A673 (cell line): ENCODE measurements around the gene PROC.

ENCODE experiments used
- EZH2 ChIP-seq: fragments of 200-600 bp; sonication (generic); IDR thresholded peaks from 2 replicates; pipeline ENCODE4 v1.6.1; 2017; ENCODE audit warnings: borderline replicate concordance, low read depth, mild to moderate bottlenecking, mixed read lengths, antibody characterized with exemption, low read length; ENCODE audit not compliant: poor library complexity, severe bottlenecking
- TF ChIP-seq, protein P1 (sequence below): fragments of 300-800, 200-600 bp; sonication (generic); conservative IDR thresholded peaks from 2 replicates; pipeline ENCODE4 v1.5.1; 2017; ENCODE audit warnings: low read depth, mild to moderate bottlenecking, antibody characterized with exemption, low read length, moderate library complexity, mixed read lengths

DNA sequence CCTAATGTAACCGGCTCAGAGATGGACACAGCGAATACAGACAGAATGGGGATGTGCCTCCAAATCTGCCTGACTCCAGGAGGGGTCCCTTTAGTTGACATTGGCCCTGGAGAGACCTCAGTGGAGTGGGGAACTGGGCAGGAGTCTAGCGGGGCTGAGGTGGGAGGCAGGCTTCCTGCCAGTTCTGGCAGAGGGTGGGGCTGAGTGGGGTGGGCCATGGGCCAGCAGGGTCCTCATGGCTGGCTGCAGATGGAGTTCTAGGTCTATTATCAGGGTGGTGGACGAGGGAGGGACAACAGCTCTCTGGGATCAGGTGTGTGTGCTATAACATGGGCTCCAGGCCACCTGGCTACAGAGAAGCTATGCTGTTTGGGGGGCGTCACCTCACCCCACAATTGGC, 21.1 kb downstream of the PROC start:
- TF ChIP-seq, protein P1, sequence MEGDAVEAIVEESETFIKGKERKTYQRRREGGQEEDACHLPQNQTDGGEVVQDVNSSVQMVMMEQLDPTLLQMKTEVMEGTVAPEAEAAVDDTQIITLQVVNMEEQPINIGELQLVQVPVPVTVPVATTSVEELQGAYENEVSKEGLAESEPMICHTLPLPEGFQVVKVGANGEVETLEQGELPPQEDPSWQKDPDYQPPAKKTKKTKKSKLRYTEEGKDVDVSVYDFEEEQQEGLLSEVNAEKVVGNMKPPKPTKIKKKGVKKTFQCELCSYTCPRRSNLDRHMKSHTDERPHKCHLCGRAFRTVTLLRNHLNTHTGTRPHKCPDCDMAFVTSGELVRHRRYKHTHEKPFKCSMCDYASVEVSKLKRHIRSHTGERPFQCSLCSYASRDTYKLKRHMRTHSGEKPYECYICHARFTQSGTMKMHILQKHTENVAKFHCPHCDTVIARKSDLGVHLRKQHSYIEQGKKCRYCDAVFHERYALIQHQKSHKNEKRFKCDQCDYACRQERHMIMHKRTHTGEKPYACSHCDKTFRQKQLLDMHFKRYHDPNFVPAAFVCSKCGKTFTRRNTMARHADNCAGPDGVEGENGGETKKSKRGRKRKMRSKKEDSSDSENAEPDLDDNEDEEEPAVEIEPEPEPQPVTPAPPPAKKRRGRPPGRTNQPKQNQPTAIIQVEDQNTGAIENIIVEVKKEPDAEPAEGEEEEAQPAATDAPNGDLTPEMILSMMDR, result no peak
- TF ChIP-seq EZH2, result no peak
